CD4-positive, alpha-beta T cell (primary cell): ENCODE measurements around the gene FCHSD2. TPM values are rescaled to one million over a fixed set of nuclear protein-coding genes. Genes with fewer than 3 reads are reported as not detected.

Experiments used
- ATAC-seq: fragments of 200-7000 bp; cut with Tn5 transposase; one replicate; pipeline ENCODE4 v1.10.0; 2022; ENCODE audit warnings: mild to moderate bottlenecking; ENCODE audit not compliant: poor library complexity
- CTCF ChIA-PET: fragments of 350-600 bp; sonication (Branson Sonifier 250); formaldehyde crosslinking; loops from one replicate; lab custom pipeline; 2021; ENCODE audit warnings: antibody characterized with exemption, inconsistent platforms; lab: Charles Lee
- POLR2A ChIA-PET: fragments of 350-600 bp; sonication (Branson Sonifier 250); formaldehyde crosslinking; loops from one replicate; lab custom pipeline; 2021; ENCODE audit warnings: antibody characterized with exemption, inconsistent platforms; lab: Charles Lee
- DNase-seq, 14 experiments: peaks; one replicate each; pipeline ENCODE4 v3.0.0-alpha.2; 2013 to 2020; ENCODE audit warnings: mixed read lengths in 2 of 14
- H3K27ac ChIP-seq, 2 donors: one replicate each; pipeline versions ENCODE4 v1.5.1 to v1.7.0; 2013; ENCODE audit warnings: low read length in 2 of 2, low read depth in 1 of 2, mild to moderate bottlenecking in 1 of 2
- H3K27me3 ChIP-seq, 2 experiments: 1 replicate in 1 of 2; 2 replicates in 1 of 2; pipeline versions ENCODE4 v1.6.1 to v1.7.0; 2013; ENCODE audit warnings: low read length in 2 of 2, control low read depth in 1 of 2, mild to moderate bottlenecking in 1 of 2, moderate library complexity in 1 of 2; ENCODE audit not compliant: insufficient read depth in 2 of 2, control insufficient read depth in 1 of 2
- H3K36me3 ChIP-seq: one replicate; pipeline ENCODE4 v1.6.1; 2013; ENCODE audit warnings: low read length, control low read depth; ENCODE audit not compliant: insufficient read depth
- H3K4me1 ChIP-seq: one replicate; pipeline ENCODE4 v1.6.1; 2013; ENCODE audit warnings: low read length, control low read depth; ENCODE audit not compliant: insufficient read depth
- H3K4me3 ChIP-seq: one replicate; pipeline ENCODE4 v1.5.1; 2013; ENCODE audit warnings: mild to moderate bottlenecking, low read length, moderate library complexity
- H3K9me3 ChIP-seq, 2 experiments: 1 replicate in 1 of 2; 2 replicates in 1 of 2; pipeline versions ENCODE4 v1.6.1 to v1.7.0; 2013; ENCODE audit warnings: low read length in 2 of 2, mild to moderate bottlenecking in 2 of 2, control low read depth in 1 of 2, moderate library complexity in 1 of 2; ENCODE audit not compliant: control insufficient read depth in 1 of 2, insufficient read depth in 1 of 2
- H3K27ac Mint-ChIP-seq: one replicate; pipeline ENCODE4 v1.8.0; 2020; ENCODE audit warnings: mixed read lengths
- H3K27me3 Mint-ChIP-seq: one replicate; pipeline ENCODE4 v1.8.0; 2021; ENCODE audit warnings: mixed read lengths
- H3K36me3 Mint-ChIP-seq: one replicate; pipeline ENCODE4 v1.8.0; 2021; ENCODE audit warnings: low read depth, mixed read lengths
- H3K4me1 Mint-ChIP-seq: one replicate; pipeline ENCODE4 v1.8.0; 2021; ENCODE audit warnings: low read depth, mixed read lengths
- H3K4me3 Mint-ChIP-seq: one replicate; pipeline ENCODE4 v1.8.0; 2020; ENCODE audit warnings: mild to moderate bottlenecking, mixed read lengths
- H3K9me3 Mint-ChIP-seq: one replicate; pipeline ENCODE4 v1.8.0; 2020; ENCODE audit warnings: mixed read lengths
- CTCF ChIP-seq: fragments of 200-600 bp; IDR thresholded peaks from one replicate; pipeline ENCODE4 v1.8.0; 2022; ENCODE audit warnings: antibody characterized with exemption, mild to moderate bottlenecking
- intact Hi-C, 2 experiments: fragments of 100-400 bp; cut with DNase I in 1 of 2; cut with micrococcal nuclease in 1 of 2; formaldehyde crosslinking; loops; one replicate each; pipeline versions ENCODE4 v1.15.1 to v1.9.0; 2023 to 2025; cut with DNase I, micrococcal nuclease
- total RNA-seq, 174 experiments: library from RNA in 2 of 174; stranded (reverse) in 2 of 174; gene quantifications; one replicate each; pipeline ENCODE4 v1.2.3 and lab custom pipeline; 2021 to 2026

FCHSD2 gene
- total RNA-seq, 2 experiments from 2014 or later = 48.6 to 50.7 TPM

- ATAC-seq = peak; percentile 87
- H3K27me3 Mint-ChIP-seq = no peaks in the 10 kb centered on the region
- Histone ChIP-seq H3K27ac (peak overlapping the region; percentile 3 to 45), H3K4me1 (peaks cover 35% of the 10 kb centered on the region), H3K27me3 (no peaks in the 10 kb centered on the region), H3K4me3 (peak overlapping the region; percentile 40), H3K9me3 (no peaks in the 10 kb centered on the region), H3K36me3 (peaks cover 90% of the 10 kb centered on the region)
- H3K9me3 Mint-ChIP-seq = no peaks in the 10 kb centered on the region
- H3K27ac Mint-ChIP-seq = no peak overlapping the region
- intact Hi-C loops = no loop called here
- peaks cover 27% of the 10 kb centered on the region for H3K4me1 Mint-ChIP-seq
- peak; percentile 75 to 95 (median 90) for DNase-seq
- POLR2A ChIA-PET = interaction anchor here (0.7 to 1.2 kb wide), 2 partner anchors 8 to 825 kb away, joined by 3 to 4 read pairs; partner anchors contain the start of gene ATG16L2
- peak overlapping the region; percentile 11 for H3K4me3 Mint-ChIP-seq
- TF ChIP-seq CTCF = no peak
- peaks cover 70% of the 10 kb centered on the region for H3K36me3 Mint-ChIP-seq
- CTCF ChIA-PET = interaction anchor here (1.2 kb wide), 1 partner anchor 100 kb away, joined by 3 read pairs; no protein-coding TSS in a partner anchor
These were observed 320.0 kb downstream of the FCHSD2 start for GRCh38 chr11:72821920-72822799.

- H3K4me3 ChIP-seq = peak overlapping the region; percentile 34
- Mint-ChIP-seq H3K27me3 (no peaks in the 10 kb centered on the region), H3K9me3 (no peaks in the 10 kb centered on the region), H3K36me3 (peaks cover 69% of the 10 kb centered on the region), H3K4me1 (peaks cover 25% of the 10 kb centered on the region), H3K4me3 (no peak overlapping the region), H3K27ac (no peak overlapping the region)
- H3K9me3 ChIP-seq = no peaks in the 10 kb centered on the region
- DNase-seq (no peak), ATAC-seq (no peak)
- H3K27ac ChIP-seq = peak overlapping the region in 1 of 2 donors; percentile 7
- intact Hi-C loops = no loop called here
- H3K36me3 ChIP-seq = peaks cover 92% of the 10 kb centered on the region
- ChIA-PET CTCF (no interaction called here), POLR2A (no interaction called here)
- no peak for TF ChIP-seq CTCF
- no peaks in the 10 kb centered on the region for H3K27me3 ChIP-seq
- peaks cover 32% of the 10 kb centered on the region for H3K4me1 ChIP-seq
These were observed 320.7 kb downstream of the FCHSD2 start for GRCh38 chr11:72821221-72821919.

- no peak overlapping the region for H3K4me3 ChIP-seq
- H3K4me1 ChIP-seq = peaks cover 39% of the 10 kb centered on the region
- POLR2A ChIA-PET = no interaction called here
- TF ChIP-seq CTCF = no peak
- H3K27ac ChIP-seq = no peak overlapping the region
- H3K27me3 Mint-ChIP-seq = no peaks in the 10 kb centered on the region
- intact Hi-C loops = no loop called here
- peaks cover 74% of the 10 kb centered on the region for H3K36me3 Mint-ChIP-seq
- no peak overlapping the region for H3K4me3 Mint-ChIP-seq
- H3K9me3 Mint-ChIP-seq = no peaks in the 10 kb centered on the region
- CTCF ChIA-PET = no interaction called here
- DNase-seq = no peak
- H3K4me1 Mint-ChIP-seq = peaks cover 32% of the 10 kb centered on the region
- H3K27me3 ChIP-seq = no peaks in the 10 kb centered on the region
- peak overlapping the region; percentile 24 for H3K27ac Mint-ChIP-seq
- no peak for ATAC-seq
- peaks cover 85% of the 10 kb centered on the region for H3K36me3 ChIP-seq
- H3K9me3 ChIP-seq = no peaks in the 10 kb centered on the region
These were observed 321.5 kb downstream of the FCHSD2 start for GRCh38 chr11:72820439-72821139.
